ENCODE data around the gene HCN3.

GRCh38 chr1:155307247-155307740 is 30.0 kb downstream of the HCN3 start:
- no peak for TF ChIP-seq CTCF (IDR thresholded peaks at IDR 0.05)
- no peak for TF ChIP-seq POLR2A (IDR thresholded peaks at IDR 0.05)
